ENCODE measurements around the gene ZBTB46.

Gene ZBTB46

GRCh38 chr20:63828545-63828944 is 2.5 kb downstream of the ZBTB46 start:
- no CpG with 5 or more reads among the region's 14 CpGs for WGBS (ENCODE audit: insufficient coverage, insufficient read length)
- H3K36me3 ChIP-seq (ENCODE audit: control insufficient read depth, insufficient read depth, low read length), result no peaks in the 10 kb centered on the region; the same call in 1 of the 2 replicates
- H3K4me3 ChIP-seq (ENCODE audit: low read length), result no peak overlapping the region
- H3K27me3 ChIP-seq (ENCODE audit: control insufficient read depth, insufficient read depth, low read length), result peaks cover 5% of the 10 kb centered on the region; the same call in 1 of the 2 replicates
- H3K4me1 ChIP-seq (ENCODE audit: control insufficient read depth, insufficient read depth, low read length), result 0 out of 2 replicates have a peak, but pooled peaks cover 1% of the 10 kb centered on the region
- no peak overlapping the region for H3K27ac ChIP-seq (ENCODE audit: low read length)
- H3K9me3 ChIP-seq (ENCODE audit: control insufficient read depth, insufficient read depth, low read length), result no peaks in the 10 kb centered on the region
- DNase-seq (ENCODE audit: low read depth, low spot score), result no peak

- Histone ChIP-seq H3K4me1 (ENCODE audit: control insufficient read depth, insufficient read depth, low read length) (0 out of 2 replicates have a peak, but pooled peaks cover 1% of the 10 kb centered on the region), H3K4me3 (ENCODE audit: low read length) (no peak overlapping the region; the same call in 1 of the 2 replicates), H3K27ac (ENCODE audit: low read length) (no peak overlapping the region), H3K9me3 (ENCODE audit: control insufficient read depth, insufficient read depth, low read length) (no peaks in the 10 kb centered on the region), H3K36me3 (ENCODE audit: control insufficient read depth, insufficient read depth, low read length) (no peaks in the 10 kb centered on the region; the same call in 1 of the 2 replicates), H3K27me3 (ENCODE audit: control insufficient read depth, insufficient read depth, low read length) (peaks cover 5% of the 10 kb centered on the region; the same call in 1 of the 2 replicates)
- no CpG with 5 or more reads among the region's 8 CpGs for WGBS (ENCODE audit: insufficient coverage, insufficient read length)
- no peak for DNase-seq (ENCODE audit: low read depth, low spot score)
Measured at GRCh38 chr20:63828124-63828523, 2.9 kb downstream of the ZBTB46 start.

- Histone ChIP-seq H3K27ac (ENCODE audit: low read length) (no peak overlapping the region), H3K9me3 (ENCODE audit: control insufficient read depth, insufficient read depth, low read length) (no peaks in the 10 kb centered on the region), H3K4me1 (ENCODE audit: control insufficient read depth, insufficient read depth, low read length) (no peaks in the 10 kb centered on the region), H3K4me3 (ENCODE audit: low read length) (no peak overlapping the region), H3K27me3 (ENCODE audit: control insufficient read depth, insufficient read depth, low read length) (peaks cover 3% of the 10 kb centered on the region; the same call in 1 of the 2 replicates), H3K36me3 (ENCODE audit: control insufficient read depth, insufficient read depth, low read length) (no peaks in the 10 kb centered on the region; the same call in 1 of the 2 replicates)
- DNase-seq (ENCODE audit: low read depth, low spot score), result no peak
- no CpG with 5 or more reads among the region's 13 CpGs for WGBS (ENCODE audit: insufficient coverage, insufficient read length)
Measured at GRCh38 chr20:63826753-63827152, 4.3 kb downstream of the ZBTB46 start.

GRCh38 chr20:63825331-63826118 is 5.5 kb downstream of the ZBTB46 start:
- Histone ChIP-seq H3K4me3 (ENCODE audit: low read length) (no peak overlapping the region), H3K36me3 (ENCODE audit: control insufficient read depth, insufficient read depth, low read length) (no peaks in the 10 kb centered on the region; the same call in 1 of the 2 replicates), H3K4me1 (ENCODE audit: control insufficient read depth, insufficient read depth, low read length) (no peaks in the 10 kb centered on the region), H3K9me3 (ENCODE audit: control insufficient read depth, insufficient read depth, low read length) (no peaks in the 10 kb centered on the region), H3K27ac (ENCODE audit: low read length) (no peak overlapping the region), H3K27me3 (ENCODE audit: control insufficient read depth, insufficient read depth, low read length) (peaks cover 3% of the 10 kb centered on the region; the same call in 1 of the 2 replicates)
- no CpG with 5 or more reads among the region's 25 CpGs for WGBS (ENCODE audit: insufficient coverage, insufficient read length)
- no peak for DNase-seq (ENCODE audit: low read depth, low spot score)

GRCh38 chr20:63823691-63824311 is 7.3 kb downstream of the ZBTB46 start:
- no peak overlapping the region for H3K27ac ChIP-seq (ENCODE audit: low read length)
- no peaks in the 10 kb centered on the region for H3K9me3 ChIP-seq (ENCODE audit: control insufficient read depth, insufficient read depth, low read length)
- H3K36me3 ChIP-seq (ENCODE audit: control insufficient read depth, insufficient read depth, low read length), result no peaks in the 10 kb centered on the region; the same call in 1 of the 2 replicates
- DNase-seq (ENCODE audit: low read depth, low spot score), result no peak
- no peaks in the 10 kb centered on the region for H3K27me3 ChIP-seq (ENCODE audit: control insufficient read depth, insufficient read depth, low read length)
- no peaks in the 10 kb centered on the region for H3K4me1 ChIP-seq (ENCODE audit: control insufficient read depth, insufficient read depth, low read length)
- H3K4me3 ChIP-seq (ENCODE audit: low read length), result no peak overlapping the region
- WGBS (ENCODE audit: insufficient coverage, insufficient read length), result no CpG with 5 or more reads among the region's 12 CpGs

GRCh38 chr20:63822276-63822696 is 8.8 kb downstream of the ZBTB46 start:
- no CpG with 5 or more reads among the region's 15 CpGs for WGBS (ENCODE audit: insufficient coverage, insufficient read length)
- Histone ChIP-seq H3K27ac (ENCODE audit: low read length) (no peak overlapping the region), H3K9me3 (ENCODE audit: control insufficient read depth, insufficient read depth, low read length) (no peaks in the 10 kb centered on the region), H3K4me3 (ENCODE audit: low read length) (no peak overlapping the region), H3K27me3 (ENCODE audit: control insufficient read depth, insufficient read depth, low read length) (no peaks in the 10 kb centered on the region), H3K36me3 (ENCODE audit: control insufficient read depth, insufficient read depth, low read length) (no peaks in the 10 kb centered on the region; the same call in 1 of the 2 replicates), H3K4me1 (ENCODE audit: control insufficient read depth, insufficient read depth, low read length) (no peaks in the 10 kb centered on the region)
- no peak for DNase-seq (ENCODE audit: low read depth, low spot score)

GRCh38 chr20:63821811-63822210 is 9.3 kb downstream of the ZBTB46 start:
- Histone ChIP-seq H3K36me3 (ENCODE audit: control insufficient read depth, insufficient read depth, low read length) (no peaks in the 10 kb centered on the region; the same call in 1 of the 2 replicates), H3K27me3 (ENCODE audit: control insufficient read depth, insufficient read depth, low read length) (no peaks in the 10 kb centered on the region), H3K9me3 (ENCODE audit: control insufficient read depth, insufficient read depth, low read length) (no peaks in the 10 kb centered on the region), H3K4me1 (ENCODE audit: control insufficient read depth, insufficient read depth, low read length) (no peaks in the 10 kb centered on the region), H3K4me3 (ENCODE audit: low read length) (no peak overlapping the region), H3K27ac (ENCODE audit: low read length) (no peak overlapping the region)
- DNase-seq (ENCODE audit: low read depth, low spot score), result no peak
- WGBS (ENCODE audit: insufficient coverage, insufficient read length), result no CpG with 5 or more reads among the region's 8 CpGs

- Histone ChIP-seq H3K4me1 (ENCODE audit: control insufficient read depth, insufficient read depth, low read length) (no peaks in the 10 kb centered on the region), H3K27ac (ENCODE audit: low read length) (no peak overlapping the region), H3K36me3 (ENCODE audit: control insufficient read depth, insufficient read depth, low read length) (no peaks in the 10 kb centered on the region; the same call in 1 of the 2 replicates), H3K9me3 (ENCODE audit: control insufficient read depth, insufficient read depth, low read length) (no peaks in the 10 kb centered on the region), H3K4me3 (ENCODE audit: low read length) (no peak overlapping the region), H3K27me3 (ENCODE audit: control insufficient read depth, insufficient read depth, low read length) (no peaks in the 10 kb centered on the region)
- DNase-seq (ENCODE audit: low read depth, low spot score), result no peak
- WGBS (ENCODE audit: insufficient coverage, insufficient read length), result no CpG with 5 or more reads among the region's 24 CpGs
Measured at GRCh38 chr20:63819224-63819921, 11.7 kb downstream of the ZBTB46 start.

- H3K4me3 ChIP-seq (ENCODE audit: low read length), result no peak overlapping the region
- H3K36me3 ChIP-seq (ENCODE audit: control insufficient read depth, insufficient read depth, low read length), result no peaks in the 10 kb centered on the region
- H3K9me3 ChIP-seq (ENCODE audit: control insufficient read depth, insufficient read depth, low read length), result no peaks in the 10 kb centered on the region
- no peak for DNase-seq (ENCODE audit: low read depth, low spot score)
- H3K27me3 ChIP-seq (ENCODE audit: control insufficient read depth, insufficient read depth, low read length), result no peaks in the 10 kb centered on the region
- no peak overlapping the region for H3K27ac ChIP-seq (ENCODE audit: low read length)
- H3K4me1 ChIP-seq (ENCODE audit: control insufficient read depth, insufficient read depth, low read length), result no peaks in the 10 kb centered on the region
- WGBS (ENCODE audit: insufficient coverage, insufficient read length), result no CpG with 5 or more reads among the region's 14 CpGs
Measured at GRCh38 chr20:63815615-63816253, 15.3 kb downstream of the ZBTB46 start.
